ENCODE results near the gene CNPPD1.

- TF ChIP-seq, protein P1, sequence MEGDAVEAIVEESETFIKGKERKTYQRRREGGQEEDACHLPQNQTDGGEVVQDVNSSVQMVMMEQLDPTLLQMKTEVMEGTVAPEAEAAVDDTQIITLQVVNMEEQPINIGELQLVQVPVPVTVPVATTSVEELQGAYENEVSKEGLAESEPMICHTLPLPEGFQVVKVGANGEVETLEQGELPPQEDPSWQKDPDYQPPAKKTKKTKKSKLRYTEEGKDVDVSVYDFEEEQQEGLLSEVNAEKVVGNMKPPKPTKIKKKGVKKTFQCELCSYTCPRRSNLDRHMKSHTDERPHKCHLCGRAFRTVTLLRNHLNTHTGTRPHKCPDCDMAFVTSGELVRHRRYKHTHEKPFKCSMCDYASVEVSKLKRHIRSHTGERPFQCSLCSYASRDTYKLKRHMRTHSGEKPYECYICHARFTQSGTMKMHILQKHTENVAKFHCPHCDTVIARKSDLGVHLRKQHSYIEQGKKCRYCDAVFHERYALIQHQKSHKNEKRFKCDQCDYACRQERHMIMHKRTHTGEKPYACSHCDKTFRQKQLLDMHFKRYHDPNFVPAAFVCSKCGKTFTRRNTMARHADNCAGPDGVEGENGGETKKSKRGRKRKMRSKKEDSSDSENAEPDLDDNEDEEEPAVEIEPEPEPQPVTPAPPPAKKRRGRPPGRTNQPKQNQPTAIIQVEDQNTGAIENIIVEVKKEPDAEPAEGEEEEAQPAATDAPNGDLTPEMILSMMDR (IDR thresholded peaks at IDR 0.05) = no peak
- TF ChIP-seq ZFX (IDR thresholded peaks at IDR 0.05; ENCODE audit: borderline replicate concordance) = no peak
Measured at GRCh38 chr2:219197388-219197787, 20.7 kb upstream of the CNPPD1 start.
